Stimulated activated CD8-positive, alpha-beta memory T cell treated with anti-CD3 and anti-CD28 coated beads, Interleukin-15, amount 100 ng/mL, for 1 hour (primary cell): ENCODE data around the gene KAT2B.

Source experiments
- DNase-seq: peaks from one replicate; pipeline ENCODE4 v3.0.0-alpha.2; 2020; ENCODE audit warnings: low read depth

Gene KAT2B

DNA sequence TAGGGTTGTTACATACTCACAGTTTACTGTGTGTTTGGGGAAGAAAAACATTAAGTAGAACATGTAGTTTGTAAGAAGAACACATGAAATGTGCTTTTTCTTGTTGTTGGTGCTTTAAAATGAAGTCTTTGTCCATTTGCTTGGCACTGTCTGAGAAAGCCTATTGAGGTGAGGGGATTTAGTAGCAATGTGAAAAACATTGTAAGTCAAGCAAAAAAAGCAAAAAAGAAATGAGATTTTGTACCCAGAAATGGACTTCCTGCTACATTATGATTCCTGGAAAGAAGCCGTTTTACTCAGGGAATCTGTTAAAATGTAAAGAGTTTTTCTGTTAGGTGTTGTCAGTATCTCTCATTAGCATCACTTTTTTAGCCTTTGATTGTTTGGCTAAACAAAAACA is 59.9 kb downstream of the KAT2B start:
- no peak for DNase-seq

DNA sequence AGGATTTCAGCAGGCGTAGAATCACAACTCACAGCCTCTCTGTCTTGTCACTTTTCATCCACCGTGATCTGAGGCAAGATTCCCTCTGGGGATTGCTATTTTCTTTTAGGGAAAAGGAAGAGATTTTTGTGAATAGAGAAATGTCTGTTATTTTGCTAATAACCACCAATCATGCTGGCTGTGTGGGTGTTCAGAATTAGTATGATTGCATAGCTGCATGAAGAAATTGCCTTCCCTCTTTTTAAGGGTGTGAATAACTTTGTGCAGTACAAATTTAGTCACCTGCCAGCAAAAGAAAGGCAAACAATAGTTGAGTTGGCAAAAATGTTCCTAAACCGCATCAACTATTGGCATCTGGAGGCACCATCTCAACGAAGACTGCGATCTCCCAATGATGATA is 60.8 kb downstream of the KAT2B start:
- no peak for DNase-seq

DNA sequence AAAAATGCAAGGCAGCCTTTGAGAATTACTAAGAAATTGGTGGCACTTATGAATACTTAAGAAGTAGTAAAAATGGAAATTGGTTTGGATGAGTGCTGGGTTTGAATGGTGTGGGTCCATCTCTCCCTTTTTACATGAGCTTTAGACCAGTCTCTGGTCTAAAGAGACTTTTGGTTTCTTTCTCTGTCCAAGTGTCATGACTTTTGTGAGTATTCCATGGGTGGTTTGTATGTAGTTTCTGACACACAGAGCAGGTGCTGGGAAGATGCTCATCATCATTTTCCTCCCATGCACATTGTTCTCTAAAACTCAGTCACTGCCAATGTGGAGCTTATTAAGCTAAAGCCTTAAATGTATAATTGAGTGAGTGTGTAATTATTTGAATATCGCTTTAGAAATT is 63.5 kb downstream of the KAT2B start:
- DNase-seq, result no peak

DNA sequence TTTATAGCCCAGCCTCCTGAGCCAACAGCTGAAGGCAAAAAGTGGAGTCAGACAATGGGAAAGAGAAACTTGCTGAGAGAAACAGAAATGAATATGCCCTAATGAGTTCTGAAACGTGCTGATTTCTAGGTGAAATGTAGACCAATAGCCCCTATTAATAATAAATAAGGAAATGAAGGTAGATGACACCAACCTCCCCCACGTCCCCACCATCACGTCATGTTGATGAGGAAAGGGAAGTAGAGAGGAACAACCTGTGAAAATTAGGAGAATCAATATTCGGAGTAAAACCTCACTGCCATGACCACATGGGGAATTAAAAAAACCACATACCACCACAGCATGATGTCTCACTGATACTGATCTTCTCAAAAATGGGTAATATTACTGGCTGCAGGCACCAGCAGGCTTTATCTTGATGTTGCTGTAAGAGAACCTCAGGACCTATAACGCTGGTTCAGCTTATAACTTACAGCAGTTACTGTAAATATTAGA is 64.0 kb downstream of the KAT2B start:
- DNase-seq, result no peak

DNA sequence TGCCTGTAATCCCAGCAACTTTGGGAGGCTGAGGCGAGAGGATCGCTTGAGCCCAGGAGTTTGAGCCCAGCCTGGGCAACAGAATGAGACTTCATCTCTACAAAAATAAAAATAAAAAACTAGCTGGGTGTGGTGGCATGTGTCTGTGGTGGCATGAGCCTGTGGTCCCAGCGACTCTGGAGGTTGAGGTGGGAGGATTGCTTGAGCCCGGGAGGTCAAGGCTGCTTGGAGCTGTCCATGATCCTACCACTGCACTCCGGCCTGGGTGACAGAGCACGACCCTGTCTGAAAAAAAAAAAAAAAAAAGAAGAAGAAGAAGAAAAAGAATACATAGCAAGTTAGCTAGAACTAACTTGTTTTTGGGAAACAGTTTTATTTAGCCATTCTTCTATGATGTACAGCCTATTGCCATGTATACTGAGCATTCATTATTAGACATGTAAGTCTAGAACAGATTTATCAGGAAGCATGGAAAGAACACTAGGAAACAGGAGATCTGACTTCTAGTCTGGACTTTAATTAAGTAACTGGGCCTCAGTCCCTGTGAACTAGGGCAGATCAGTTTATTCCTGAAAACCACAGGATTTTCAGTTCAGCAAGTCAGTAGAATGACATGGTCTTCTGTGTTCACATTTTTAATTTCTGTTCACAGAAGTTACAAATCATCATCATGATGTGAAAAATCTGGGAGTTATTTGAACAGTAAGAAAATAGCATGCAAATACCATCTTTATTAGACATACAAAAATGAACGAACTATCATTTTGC is 65.5 kb downstream of the KAT2B start:
- no peak for DNase-seq

DNA sequence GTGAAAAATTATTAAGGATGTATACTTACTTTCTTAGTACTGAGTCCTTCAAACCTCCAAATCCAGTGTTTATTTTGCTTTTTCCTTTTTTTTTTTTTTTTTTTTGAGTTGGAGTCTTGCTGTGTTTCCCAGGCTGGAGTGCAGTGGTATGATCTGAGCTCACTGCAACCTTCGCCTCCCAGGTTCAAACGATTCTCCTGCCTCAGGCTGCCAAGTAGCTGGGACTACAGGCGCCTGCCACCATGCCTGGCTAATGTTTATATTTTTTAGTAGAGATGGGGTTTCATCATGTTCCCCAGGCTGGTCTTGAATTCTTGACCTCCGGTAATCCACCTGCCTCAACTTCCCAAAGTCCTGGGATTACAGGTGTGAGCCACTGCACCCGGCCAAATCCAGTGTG is 67.5 kb downstream of the KAT2B start:
- DNase-seq, result no peak

DNA sequence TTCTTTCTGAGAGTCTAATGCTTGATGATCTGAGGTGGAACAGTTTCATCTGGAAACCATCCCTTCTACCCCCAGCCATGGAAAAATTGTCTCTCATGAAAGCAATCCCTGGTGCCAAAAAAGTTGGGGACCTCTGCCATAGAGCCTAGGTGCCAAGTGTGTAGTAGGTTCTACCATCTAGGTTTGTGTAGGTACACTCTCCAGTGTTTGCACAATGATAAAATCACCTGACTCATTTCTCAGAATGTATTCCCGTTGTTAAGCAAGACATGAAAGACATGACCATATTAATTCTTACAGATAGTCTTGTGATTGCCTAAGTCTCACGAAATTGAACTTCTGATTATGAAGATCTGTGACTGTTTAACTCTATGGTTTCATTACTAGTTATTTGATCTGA is 68.6 kb downstream of the KAT2B start:
- DNase-seq, result no peak

DNA sequence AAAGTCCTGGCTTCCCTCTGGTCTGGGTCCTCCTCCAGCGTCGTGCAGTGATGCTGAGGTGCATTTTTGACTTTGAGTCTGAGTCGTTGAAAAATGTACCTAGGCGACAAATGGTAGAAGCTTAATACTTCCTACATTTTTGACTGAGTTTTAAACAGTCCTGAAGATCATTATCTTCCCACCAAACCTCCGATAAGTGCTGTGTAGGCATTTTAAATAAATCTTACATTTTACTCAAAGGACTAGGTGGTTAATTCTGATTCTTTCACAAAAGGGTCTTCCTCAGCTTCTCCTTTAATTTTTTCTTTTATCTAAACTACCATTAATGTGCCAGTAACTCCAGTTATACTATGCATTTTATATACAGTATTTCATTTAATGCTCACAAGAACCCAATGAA is 70.6 kb downstream of the KAT2B start:
- DNase-seq, result no peak

DNA sequence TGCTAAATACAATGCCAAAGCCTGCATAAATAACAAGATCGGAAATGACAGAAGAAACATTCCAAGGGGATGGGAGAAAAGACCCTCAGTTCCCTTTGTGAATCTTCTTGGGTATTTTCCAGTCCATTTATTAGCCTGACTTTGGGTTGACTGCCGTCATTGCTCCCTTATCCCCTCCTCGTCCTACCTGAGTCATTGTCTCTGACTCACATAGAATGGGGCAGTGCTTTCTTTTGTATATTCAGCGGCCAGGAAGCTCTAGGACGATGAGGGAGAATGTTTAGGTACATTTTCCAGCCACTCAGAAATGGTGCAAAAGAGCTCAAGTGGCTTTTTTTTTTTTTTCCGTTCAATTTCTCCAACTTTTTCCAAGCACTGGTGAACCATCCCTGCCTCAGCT is 71.6 kb downstream of the KAT2B start:
- DNase-seq, result no peak

DNA sequence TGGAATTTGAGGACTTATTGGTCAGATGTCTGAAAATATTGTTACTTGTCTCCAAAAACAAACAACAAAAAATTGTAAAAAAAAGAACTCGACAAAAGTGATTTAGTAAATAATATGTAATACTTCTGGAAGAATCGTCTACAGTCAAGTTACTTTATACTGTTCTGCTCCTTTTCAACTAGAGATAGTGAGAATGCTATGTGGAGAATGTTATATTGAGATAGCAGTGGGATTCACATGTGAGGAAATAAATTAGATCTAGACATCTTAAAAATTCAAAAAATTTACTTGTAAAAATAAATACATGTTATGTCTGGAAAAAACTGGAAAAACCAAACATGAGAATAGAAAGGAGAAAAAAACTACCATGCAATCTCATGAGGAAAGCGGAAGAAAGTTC is 80.8 kb downstream of the KAT2B start:
- DNase-seq, result no peak

DNA sequence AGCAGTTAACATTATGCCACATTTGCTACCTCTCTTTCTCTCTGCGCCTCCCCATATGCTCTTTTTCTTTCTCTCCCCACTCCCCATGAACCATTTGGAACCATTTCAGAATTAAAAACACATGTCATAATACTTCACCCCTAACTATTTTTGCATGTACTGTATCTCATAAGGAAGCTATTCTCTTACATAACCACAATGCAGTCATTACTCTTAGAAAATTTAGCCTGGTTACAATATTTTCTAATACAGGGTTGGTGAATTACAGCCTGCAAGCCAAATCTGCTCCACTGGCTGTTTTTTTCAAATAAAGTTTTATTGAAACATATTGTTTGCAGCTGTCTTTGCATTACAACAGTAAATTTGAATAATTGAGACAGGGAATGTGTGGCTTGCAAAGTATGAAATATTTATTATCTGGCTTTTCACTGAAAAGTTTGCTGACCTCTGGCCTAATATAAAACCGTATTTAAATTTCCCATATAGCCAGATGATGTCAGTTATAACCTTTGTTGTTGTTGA is 82.9 kb downstream of the KAT2B start:
- DNase-seq, result no peak

DNA sequence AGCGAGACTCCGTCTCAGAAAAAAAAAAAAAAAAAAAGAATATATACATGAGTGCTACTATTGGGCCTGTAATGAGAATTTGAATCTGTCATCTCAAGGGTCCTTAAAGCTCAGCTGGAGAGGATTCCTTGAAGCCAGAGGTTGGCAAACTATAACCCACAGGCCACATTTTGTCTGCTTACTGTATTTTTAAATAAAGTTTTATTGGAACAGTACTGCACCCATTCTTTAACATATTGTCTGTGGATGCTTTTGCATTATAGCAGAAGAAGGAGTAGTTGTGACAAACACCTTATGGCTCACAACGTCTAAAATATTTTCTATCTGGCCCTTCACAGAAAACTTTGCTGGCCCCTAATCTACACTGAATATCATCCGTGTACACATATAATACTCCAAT is 85.0 kb downstream of the KAT2B start:
- DNase-seq, result no peak

DNA sequence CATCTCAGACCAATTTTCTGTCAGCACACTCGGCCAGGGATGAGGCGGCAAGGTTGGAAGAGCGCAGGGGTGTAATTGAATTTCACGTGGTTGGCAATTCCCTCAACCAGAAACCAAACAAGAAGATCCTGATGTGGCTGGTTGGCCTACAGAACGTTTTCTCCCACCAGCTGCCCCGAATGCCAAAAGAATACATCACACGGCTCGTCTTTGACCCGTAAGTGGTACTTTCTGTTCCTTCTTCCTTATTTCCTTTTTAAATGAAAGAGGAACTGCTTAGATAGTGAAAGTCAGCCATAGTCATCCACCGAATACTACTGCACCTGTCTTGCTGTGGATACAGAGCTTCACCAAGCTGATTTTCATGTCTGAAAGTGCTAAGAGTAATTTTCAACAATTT is 85.7 kb downstream of the KAT2B start:
- DNase-seq, result no peak

DNA sequence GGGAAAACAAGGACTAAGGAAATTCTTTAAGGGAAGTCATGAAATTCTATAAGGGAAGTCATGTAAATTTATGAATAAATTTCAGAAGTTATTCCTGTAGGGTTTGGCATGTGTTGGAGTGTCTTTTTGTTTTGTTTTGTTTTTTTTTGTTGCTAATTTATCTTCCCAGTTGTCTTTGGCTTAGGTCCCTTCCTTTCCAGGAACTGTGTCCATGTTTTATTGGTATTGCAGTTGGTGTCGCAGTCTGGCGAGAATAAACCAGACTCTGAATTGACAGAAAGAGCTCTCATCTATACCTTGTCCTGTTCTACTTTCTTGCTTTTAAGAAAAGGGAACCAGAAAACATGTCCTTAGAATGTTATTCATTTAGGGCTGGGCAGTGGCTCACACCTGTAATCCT is 88.1 kb downstream of the KAT2B start:
- DNase-seq, result no peak

DNA sequence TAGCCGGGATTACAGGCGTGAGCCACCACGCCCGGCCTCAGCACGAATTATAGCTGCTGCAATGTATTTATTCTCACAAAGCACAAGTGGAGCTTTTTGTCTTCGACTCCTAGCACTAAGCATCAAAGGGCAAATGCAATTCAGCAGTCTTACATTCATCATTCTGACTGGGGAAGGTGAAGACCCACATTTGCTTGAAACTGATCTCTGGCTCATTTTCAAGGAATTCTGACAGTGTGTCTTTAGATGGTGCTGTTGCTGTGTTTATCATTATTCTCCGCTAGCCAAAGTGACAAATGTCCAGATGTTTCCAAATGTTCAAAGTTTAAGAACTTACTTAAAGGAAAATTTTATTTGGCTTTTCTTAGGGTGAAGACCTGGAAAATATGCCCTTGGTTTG is 89.9 kb downstream of the KAT2B start:
- no peak for DNase-seq

DNA sequence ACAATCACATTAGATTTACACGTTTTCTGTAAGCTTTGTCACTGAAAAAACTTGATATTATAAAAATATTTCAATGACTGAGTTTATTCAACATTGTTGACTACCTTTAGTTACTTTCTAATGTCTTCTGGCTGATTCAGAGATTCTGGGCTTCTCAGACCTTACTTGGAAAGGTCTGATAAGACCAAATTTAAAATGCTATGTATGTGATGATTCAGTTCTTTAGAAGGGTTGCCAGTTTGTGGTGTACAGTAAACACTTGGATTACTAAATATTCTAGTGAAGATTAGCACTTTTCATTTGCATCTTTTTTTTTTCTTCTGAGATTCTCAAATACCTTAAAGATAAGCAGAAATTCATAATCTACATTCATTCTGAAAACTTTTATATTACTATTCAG is 96.0 kb downstream of the KAT2B start:
- no peak for DNase-seq

DNA sequence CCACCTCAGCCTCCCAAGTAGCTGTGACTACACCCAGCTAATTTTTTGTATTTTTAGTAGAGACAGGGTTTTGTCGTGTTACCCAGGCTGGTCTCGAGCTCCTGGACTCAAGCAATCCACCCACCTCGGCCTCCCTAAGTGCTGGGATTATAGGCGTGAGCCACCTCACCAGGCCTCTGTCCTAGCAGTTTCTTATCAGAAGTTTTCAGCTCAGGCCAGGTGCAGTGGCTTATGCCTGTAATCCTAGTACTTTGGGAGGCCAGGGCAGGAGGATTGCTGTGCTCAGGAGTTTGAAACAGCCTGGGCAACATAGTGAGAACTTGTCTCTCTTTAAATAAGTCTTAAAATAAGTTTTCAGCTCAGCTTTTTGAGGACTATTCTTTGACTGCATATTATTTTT is 97.4 kb downstream of the KAT2B start:
- DNase-seq, result no peak

DNA sequence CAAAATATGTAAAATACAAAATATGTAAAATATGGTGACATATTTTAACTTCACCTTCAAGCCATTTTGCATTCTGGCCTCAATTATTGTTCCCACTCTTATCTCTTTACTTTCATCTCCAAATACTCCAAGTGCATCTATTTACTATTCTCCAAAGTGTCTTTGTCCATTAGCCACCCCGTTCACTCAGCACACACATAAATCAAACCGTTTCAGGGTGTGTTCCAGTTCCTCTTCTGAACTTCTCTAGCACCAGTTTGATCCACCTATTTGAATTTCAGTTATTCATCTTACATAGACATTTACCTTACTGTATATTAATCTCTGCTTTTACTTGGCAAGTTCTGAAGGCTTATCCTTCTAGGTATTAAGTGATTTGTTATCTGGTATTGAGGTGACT is 100.6 kb downstream of the KAT2B start:
- DNase-seq, result no peak

DNA sequence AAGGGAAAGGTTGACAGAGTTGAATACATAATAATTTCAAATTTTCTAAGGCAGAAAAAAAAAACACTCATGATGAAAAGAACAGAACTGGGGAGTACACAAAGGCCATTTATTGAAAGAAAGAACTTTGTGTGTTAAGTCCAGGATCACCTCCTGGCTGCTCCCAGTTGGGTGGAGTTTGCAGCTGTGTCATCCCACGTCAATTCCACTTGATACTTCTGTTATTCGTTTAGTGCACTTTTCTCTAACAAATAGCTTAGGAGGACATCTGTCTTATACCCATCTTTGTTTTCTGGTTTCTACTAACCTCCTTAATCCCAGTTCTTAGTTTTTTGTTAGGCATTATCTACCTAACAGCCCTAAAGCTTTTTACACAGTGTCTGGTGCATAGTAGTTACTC is 101.1 kb downstream of the KAT2B start:
- DNase-seq, result no peak

DNA sequence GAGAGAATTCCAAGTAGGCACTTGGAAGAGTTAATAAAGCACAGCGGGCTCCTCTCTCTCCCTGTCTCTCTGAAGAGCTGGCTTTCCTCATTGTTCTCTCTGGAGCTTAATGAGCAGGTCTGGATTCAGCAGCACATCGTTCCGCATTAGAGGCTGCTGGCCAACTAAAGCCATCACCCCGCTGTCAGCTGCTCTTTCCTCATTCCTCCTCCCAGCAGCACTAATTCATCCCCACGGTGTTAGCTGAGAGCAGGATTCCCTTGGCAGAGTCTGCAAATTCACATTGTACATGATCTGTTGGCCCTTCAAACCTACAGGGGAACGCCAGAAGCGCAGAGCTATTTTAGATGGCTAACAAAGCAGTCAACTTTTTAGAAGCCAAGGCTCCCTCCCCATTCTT is 101.6 kb downstream of the KAT2B start:
- no peak for DNase-seq

DNA sequence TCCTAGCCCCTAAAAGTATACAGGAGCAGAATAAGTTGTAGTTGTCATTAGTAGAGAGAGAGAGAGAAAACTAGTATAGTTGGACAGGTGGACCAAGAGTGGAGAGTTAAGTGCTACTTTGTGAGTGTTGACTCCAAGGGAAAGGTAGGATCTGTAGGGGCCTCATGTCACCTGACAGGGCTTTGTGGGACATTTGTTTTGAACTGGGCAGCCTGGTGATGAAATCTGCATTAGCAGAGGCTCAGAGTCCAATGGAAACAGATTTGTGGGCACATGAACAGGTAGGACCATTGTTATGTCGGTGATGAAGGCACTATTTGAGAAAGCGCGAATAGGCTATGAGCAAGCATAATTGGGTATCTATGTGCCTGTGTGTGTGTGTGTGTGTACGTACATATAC is 102.3 kb downstream of the KAT2B start:
- no peak for DNase-seq

DNA sequence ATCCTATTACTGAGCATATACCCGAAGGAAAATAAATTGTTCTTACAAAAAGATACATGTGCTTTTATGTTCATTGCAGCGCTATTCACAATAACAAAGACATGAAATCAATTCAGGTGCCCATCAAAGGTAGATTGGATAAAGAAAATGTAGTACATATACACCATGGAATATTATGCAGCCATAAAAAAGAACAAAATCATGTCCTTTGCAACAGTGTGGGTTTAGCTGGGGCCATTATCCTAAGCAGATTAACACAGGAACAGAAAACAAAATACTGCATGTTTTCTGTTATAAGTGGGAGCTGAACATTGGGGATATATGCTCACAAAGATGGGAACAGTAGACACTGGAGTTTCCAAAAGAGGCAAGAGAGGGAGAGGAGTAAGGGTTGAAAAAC is 103.3 kb downstream of the KAT2B start:
- no peak for DNase-seq

DNA sequence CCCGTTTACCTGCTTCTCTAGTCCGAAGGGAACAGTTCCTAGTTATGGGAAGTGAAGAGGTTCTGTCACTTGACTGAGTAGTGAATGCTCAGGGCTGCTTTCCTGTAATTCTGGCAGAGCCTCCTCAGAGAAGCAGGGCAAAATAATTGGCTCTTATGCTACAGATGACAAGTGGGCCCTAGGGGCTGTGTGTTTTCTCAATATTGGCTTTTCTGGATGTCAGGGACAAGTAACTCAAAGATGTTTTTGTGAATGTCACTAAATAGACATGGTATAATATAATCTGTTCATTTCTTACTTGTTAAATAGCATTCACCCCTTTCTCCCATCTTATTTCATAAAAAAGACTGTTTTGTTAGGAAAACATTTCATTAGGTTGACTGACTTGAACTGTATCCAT is 105.6 kb downstream of the KAT2B start:
- DNase-seq, result no peak

DNA sequence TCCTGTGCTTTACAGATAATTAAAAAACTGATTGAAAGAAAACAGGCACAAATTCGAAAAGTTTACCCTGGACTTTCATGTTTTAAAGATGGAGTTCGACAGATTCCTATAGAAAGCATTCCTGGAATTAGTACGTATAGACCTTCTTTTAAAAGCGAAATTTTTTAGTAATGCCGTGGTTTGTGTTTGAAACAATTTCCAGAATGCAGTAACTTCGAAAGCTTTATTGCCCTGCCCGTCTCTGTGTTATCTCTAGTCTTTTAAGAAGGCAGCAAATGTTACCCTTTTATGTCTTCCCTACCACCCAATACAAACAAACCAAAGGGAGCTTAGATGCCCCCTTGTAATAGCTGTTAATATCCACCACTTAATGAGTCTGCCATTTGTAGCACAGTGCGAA is 106.1 kb downstream of the KAT2B start:
- no peak for DNase-seq
